Activated T-helper 1 cell treated with Interleukin-2 at 50 U/mL for 16 hours (primary cell): ENCODE data around the gene COP1.
"Not testable (repeated sequence)": the region's sequence is repeated elsewhere in the genome, so short reads cannot be mapped to it uniquely, and the experiment has no call there.

Experiments
- DNase-seq: peaks from one replicate; pipeline ENCODE4 v3.0.0-alpha.2; 2020; ENCODE audit warnings: low read depth

The COP1 gene

GRCh38 chr1:176206961-176207902 lies at the start of gene COP1:
COP1 (minus strand) TSS chr1:176207286; CDS start chr1:176206978, 308 bp downstream.
- DNase-seq, result peak; percentile 95

- DNase-seq, result no peak
Measured at GRCh38 chr1:176252191-176252590, 45.1 kb upstream of the COP1 start.

- DNase-seq, result no peak
Measured at GRCh38 chr1:176244851-176245250, 37.8 kb upstream of the COP1 start.

GRCh38 chr1:176243746-176244145 lies 36.7 kb upstream of the COP1 start:
- no peak for DNase-seq

GRCh38 chr1:176241385-176242015 lies 34.4 kb upstream of the COP1 start:
- DNase-seq, result no peak

GRCh38 chr1:176233657-176234056 lies 26.6 kb upstream of the COP1 start:
- DNase-seq, result not testable (repeated sequence)

GRCh38 chr1:176227579-176227978 lies 20.5 kb upstream of the COP1 start:
- DNase-seq, result no peak

- no peak for DNase-seq
Measured at GRCh38 chr1:176225911-176226310, 18.8 kb upstream of the COP1 start.

- no peak for DNase-seq
Measured at GRCh38 chr1:176225479-176225875, 18.4 kb upstream of the COP1 start.

- DNase-seq, result no peak
Measured at GRCh38 chr1:176222196-176222595, 15.1 kb upstream of the COP1 start.

- DNase-seq, result no peak
Measured at GRCh38 chr1:176220100-176220689, 13.1 kb upstream of the COP1 start.

- DNase-seq, result no peak
Measured at GRCh38 chr1:176217461-176218099, 10.5 kb upstream of the COP1 start.

GRCh38 chr1:176216031-176216430 lies 8.9 kb upstream of the COP1 start:
- no peak for DNase-seq

- no peak for DNase-seq
Measured at GRCh38 chr1:176211396-176212165, 4.5 kb upstream of the COP1 start.

GRCh38 chr1:176208034-176208433 lies 948 bp upstream of the COP1 start:
- no peak for DNase-seq

GRCh38 chr1:176206006-176206960 lies 803 bp downstream of the COP1 start:
- peak; percentile 21 for DNase-seq

- no peak for DNase-seq
Measured at GRCh38 chr1:176205332-176205914, 1.7 kb downstream of the COP1 start.

GRCh38 chr1:176204655-176205054 lies 2.4 kb downstream of the COP1 start:
- DNase-seq, result not testable (repeated sequence)

- no peak for DNase-seq
Measured at GRCh38 chr1:176203735-176204134, 3.4 kb downstream of the COP1 start.

- no peak for DNase-seq
Measured at GRCh38 chr1:176201568-176201967, 5.5 kb downstream of the COP1 start.
